GM20000 (cell line): Measurements from ENCODE around the gene SF3A1.

Experiments
- DNase-seq: peaks from one replicate; pipeline ENCODE4 v3.0.0; 2012; ENCODE audit warnings: low spot score
- CTCF ChIP-seq: IDR thresholded peaks from 2 replicates; pipeline ENCODE4 v1.5.1; 2012; ENCODE audit warnings: mild to moderate bottlenecking, control low read depth; ENCODE audit errors: extremely low read depth, missing control alignments

Gene SF3A1

GRCh38 chr22:30371981-30372380, 15.3 kb upstream of the SF3A1 start:
- no peak for TF ChIP-seq CTCF
- no peak for DNase-seq

GRCh38 chr22:30371321-30371720, 14.6 kb upstream of the SF3A1 start:
- no peak for TF ChIP-seq CTCF
- no peak for DNase-seq

- TF ChIP-seq CTCF, result no peak
- no peak for DNase-seq
Measured at GRCh38 chr22:30370641-30371230, 14.0 kb upstream of the SF3A1 start.

- DNase-seq, result no peak
- TF ChIP-seq CTCF, result no peak
Measured at GRCh38 chr22:30368420-30368819, 11.7 kb upstream of the SF3A1 start.

- TF ChIP-seq CTCF, result no peak
- no peak for DNase-seq
Measured at GRCh38 chr22:30365891-30366290, 9.2 kb upstream of the SF3A1 start.

- TF ChIP-seq CTCF, result no peak
- no peak for DNase-seq
Measured at GRCh38 chr22:30362651-30363281, 6.1 kb upstream of the SF3A1 start.

GRCh38 chr22:30361916-30362650, 5.4 kb upstream of the SF3A1 start:
- TF ChIP-seq CTCF, result no peak
- no peak for DNase-seq
